Stimulated activated CD8-positive, alpha-beta memory T cell treated with anti-CD3 and anti-CD28 coated beads, Interleukin-7, amount 100 ng/mL, for 48 hours (primary cell): ENCODE measurements around the gene BACH1.
"Not testable (repeated sequence)": the region's sequence is repeated elsewhere in the genome, so short reads cannot be mapped to it uniquely, and the experiment has no call there.

Experiments
- DNase-seq, 2 donors: peaks; one replicate each; pipeline ENCODE4 v3.0.0-alpha.2; 2020; ENCODE audit warnings: low read depth in 1 of 2; ENCODE audit errors: extremely low read depth in 1 of 2

The BACH1 gene

GRCh38 chr21:29342363-29342957 lies 43.7 kb downstream of the BACH1 start:
- peak; percentile 58 to 81 for DNase-seq

- DNase-seq: no peak
Observed at GRCh38 chr21:29343519-29343918, 44.8 kb downstream of the BACH1 start.

DNA sequence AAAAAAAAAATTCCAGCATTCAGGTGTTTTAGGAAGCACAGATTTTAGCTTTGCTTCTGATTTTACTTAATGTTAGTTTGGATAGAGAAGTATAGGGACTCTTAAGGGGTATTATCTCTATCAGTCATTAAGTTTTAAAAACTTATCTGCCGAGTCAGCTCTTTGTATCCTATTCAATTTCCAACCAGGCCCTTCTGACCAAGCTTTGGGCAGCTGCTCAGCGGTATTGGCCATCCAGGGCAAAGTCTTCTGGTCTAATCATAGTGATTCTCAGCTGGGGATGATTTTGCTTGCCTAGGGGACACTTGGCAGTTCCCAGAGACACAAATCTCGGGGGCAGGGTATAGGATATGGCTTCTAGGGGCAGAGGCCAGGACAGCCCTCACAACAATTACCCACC lies 47.6 kb downstream of the BACH1 start:
- DNase-seq: no peak

GRCh38 chr21:29346771-29347170 lies 48.0 kb downstream of the BACH1 start:
- DNase-seq: no peak

- no peak for DNase-seq
Observed at GRCh38 chr21:29347274-29347681, 48.6 kb downstream of the BACH1 start.

GRCh38 chr21:29349702-29350101 lies 51.0 kb downstream of the BACH1 start:
- no peak for DNase-seq

DNA sequence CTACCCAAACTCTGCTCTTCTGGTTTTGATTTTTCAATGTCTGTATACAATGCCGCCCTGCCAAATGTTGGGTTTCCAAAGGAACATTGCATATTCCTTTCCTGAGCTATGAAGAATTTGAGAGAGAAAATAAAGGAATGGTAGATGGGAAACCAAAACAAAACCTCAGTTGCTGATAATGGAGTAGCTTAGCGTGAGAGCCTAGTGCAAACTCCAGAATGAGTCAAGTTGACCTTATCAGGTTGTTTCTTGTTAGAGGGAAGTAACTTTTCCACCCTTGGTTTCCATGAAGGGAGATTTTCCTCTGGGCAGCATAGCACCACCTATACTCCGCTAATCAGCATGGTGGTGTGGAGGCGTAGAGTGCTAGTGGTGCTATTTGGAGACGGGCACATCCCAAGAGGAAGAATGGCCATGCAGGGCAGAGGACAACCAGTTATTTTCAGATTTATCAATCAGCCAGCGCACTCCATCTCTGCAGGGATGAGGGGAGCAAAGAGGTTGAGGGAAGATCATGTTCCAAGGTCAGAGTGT lies 51.6 kb downstream of the BACH1 start:
- no peak for DNase-seq

DNA sequence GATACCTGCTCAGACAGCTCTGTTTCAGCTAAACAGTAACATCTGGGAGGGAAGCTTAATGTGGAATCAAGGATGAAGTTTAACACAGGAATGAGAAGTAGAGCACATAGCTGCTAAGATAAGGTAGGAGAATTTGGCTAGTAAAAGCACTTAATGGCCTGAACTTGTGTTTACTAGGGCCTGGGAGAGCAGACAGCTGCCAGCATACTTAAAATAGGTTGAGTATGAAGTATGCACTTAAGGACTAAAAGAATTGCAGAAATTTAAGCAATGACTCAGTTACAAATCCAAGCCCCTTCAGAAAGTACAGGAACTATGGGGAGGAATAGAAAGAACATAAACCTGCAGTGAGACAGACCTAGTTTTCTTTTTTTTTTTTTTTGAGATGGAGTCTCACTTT lies 53.0 kb downstream of the BACH1 start:
- DNase-seq: no peak

DNA sequence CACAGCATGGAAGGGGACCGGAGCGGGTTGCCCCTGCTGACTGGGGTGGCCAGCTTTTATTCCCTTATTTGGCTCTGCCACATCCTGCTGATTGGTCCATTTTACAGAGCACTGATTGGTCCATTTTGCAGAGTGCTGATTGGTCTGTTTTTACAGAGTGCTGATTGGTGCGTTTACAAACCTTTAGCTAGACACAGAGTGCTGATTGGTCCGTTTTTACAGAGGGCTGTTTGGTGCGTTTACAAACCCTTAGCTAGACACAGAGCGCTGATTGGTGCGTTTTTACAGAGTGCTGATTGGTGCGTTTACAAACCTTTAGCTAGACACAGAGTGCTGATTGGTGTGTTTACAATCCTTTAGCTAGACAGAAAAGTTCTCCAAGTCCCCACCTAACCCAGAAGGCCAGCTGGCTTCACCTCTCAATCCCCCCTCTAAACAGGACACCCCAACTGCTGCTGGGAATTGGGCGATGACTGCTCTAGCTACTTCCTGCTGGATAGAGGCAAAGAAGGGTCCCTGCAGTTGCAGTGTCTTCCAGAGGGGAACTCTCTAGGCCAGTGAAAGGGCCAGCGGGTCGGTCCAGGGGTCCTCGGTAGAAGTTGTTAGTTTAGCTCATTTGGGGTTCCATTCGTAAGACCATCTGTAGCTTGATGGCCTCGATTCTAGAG lies 56.5 kb downstream of the BACH1 start:
- DNase-seq: not testable (repeated sequence)

GRCh38 chr21:29356291-29356690 lies 57.6 kb downstream of the BACH1 start:
- DNase-seq: not testable (repeated sequence)

DNA sequence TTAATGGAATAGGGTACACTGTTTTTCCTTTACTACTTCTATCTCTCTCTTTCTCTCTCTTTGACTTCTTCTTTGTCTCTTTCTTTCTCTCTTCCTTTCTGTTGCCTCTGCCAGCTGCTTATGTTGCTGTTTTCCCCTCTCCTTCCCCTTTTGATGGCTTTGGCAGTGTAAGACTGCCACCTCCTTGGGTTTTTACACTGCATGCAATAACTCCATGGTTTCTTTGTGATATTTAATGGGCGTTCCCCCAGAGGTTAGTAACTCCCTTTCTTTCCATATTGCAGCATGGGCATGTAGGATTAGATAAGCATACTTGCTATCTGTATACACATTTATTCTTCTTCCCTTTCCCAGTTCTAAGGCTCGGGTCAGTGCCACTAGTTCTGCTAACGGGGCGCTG lies 58.1 kb downstream of the BACH1 start:
- not testable (repeated sequence) for DNase-seq

DNA sequence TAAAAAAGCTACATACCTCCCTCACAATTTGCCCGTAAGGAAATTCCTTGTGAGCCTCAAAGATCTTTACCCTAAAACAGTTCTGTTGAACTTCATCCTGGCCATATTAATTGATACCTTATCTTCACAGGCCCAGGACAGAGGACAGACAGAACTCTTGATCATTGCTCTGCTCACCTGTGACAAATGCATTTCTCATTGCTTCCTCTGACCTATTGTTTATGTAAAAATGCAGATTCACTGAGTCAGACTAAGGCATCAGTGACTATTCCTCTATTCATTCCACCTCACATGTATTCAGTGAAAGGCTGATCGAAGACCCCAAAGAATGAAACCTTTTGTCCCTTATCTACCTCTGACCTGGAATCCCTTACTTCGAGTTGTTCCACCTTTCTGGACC lies 61.0 kb downstream of the BACH1 start:
- DNase-seq: no peak

- no peak for DNase-seq
Observed at GRCh38 chr21:29360799-29361765, 62.4 kb downstream of the BACH1 start.

- no peak for DNase-seq
Observed at GRCh38 chr21:29362758-29363157, 64.0 kb downstream of the BACH1 start.

- no peak for DNase-seq
Observed at GRCh38 chr21:29365661-29366265, 67.0 kb downstream of the BACH1 start.

- DNase-seq: no peak
Observed at GRCh38 chr21:29366532-29366931, 67.8 kb downstream of the BACH1 start.

DNA sequence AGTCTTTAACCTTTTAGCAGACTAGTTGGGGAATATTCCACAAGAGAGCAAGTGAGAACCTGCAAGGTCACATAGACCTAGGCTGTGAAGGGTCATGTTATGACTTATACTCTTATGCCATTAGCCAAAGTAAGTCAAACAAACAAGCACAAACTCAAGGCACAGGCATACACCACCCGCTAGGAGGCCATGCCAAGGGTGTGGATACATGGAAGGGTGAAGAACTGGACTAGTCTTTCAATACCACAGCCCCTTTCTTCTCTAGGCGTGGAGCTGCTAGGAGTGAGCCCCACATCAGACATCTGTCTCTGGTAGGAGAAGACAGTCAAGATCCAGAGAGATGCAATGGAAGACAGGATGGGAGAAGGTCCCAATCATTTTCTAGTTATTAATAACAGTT lies 68.6 kb downstream of the BACH1 start:
- DNase-seq: no peak

- DNase-seq: no peak
Observed at GRCh38 chr21:29368906-29369305, 70.2 kb downstream of the BACH1 start.

- DNase-seq: peak in 1 of 2 donors; percentile 25
Observed at GRCh38 chr21:29371464-29371863, 72.7 kb downstream of the BACH1 start.

- peak in 1 of 2 donors; percentile 27 for DNase-seq
Observed at GRCh38 chr21:29372063-29372802, 73.5 kb downstream of the BACH1 start.
